HCT116 (cell line): ENCODE results near the gene LRRC47. TPM values are rescaled to one million over a fixed set of nuclear protein-coding genes. Genes with fewer than 3 reads are reported as not detected.

Experiments used
- ATAC-seq: fragments of 200-7000 bp; cut with Tn5 transposase; 2 replicates; pipeline ENCODE4 v1.9.1; 2020; ENCODE audit warnings: mild to moderate bottlenecking, moderate library complexity
- BruUV-seq: library from RNA; stranded (reverse); fragments of 400-500 nt; replicated peaks from 2 replicates; lab custom pipeline; 2021; lab: Mats Ljungman, UMichigan
- CTCF ChIA-PET: fragments of 300-600 bp; sonication (Branson Sonifier 250); formaldehyde crosslinking; loops from one replicate; lab custom pipeline; 2021; ENCODE audit warnings: antibody characterized with exemption; lab: Charles Lee
- POLR2A ChIA-PET: fragments of 300-600, 350-600 bp; sonication (Branson Sonifier 250); formaldehyde crosslinking; loops from one replicate; lab custom pipeline; 2021; ENCODE audit warnings: antibody characterized with exemption; lab: Charles Lee
- RAD21 ChIA-PET, 2 experiments: fragments of 300-600 bp; sonication (Branson Sonifier 250); formaldehyde crosslinking; loops; one replicate each; lab custom pipeline; 2023; ENCODE audit warnings: low total read pairs in 2 of 2; ENCODE audit not compliant: uncharacterized antibody in 2 of 2, unreplicated experiment in 2 of 2, low non-redundant PET in 1 of 2; lab: Charles Lee
- DNase-seq: peaks from one replicate; pipeline ENCODE4 v3.0.0-alpha.2; 2010; ENCODE audit warnings: low read depth, low spot score
- H2AFZ ChIP-seq: fragments of 200-600 bp; shearing (Covaris generic), sonication (generic); 2 replicates; pipeline ENCODE4 v1.6.1; 2017; ENCODE audit warnings: low read depth, mixed run types, mixed read lengths, antibody characterized with exemption, low read length; ENCODE audit not compliant: poor library complexity, severe bottlenecking
- H3K27ac ChIP-seq: 2 replicates; pipeline ENCODE4 v1.5.1; 2012; ENCODE audit warnings: low read depth, low read length
- H3K27me3 ChIP-seq: fragments of 200-600 bp; sonication (generic); 2 replicates; pipeline ENCODE4 v1.6.1; 2016; ENCODE audit warnings: mixed run types, low read length, mixed read lengths; ENCODE audit not compliant: insufficient read depth
- H3K36me3 ChIP-seq, 2 experiments: fragments of 200-500 bp in 1 of 2; fragments of 200-600 bp in 1 of 2; sonication (Bioruptor generic) in 1 of 2; sonication (generic) in 1 of 2; 2 replicates each; pipeline versions ENCODE4 v1.5.1 to v1.6.1; 2014 to 2016; ENCODE audit warnings: low read length in 2 of 2, inconsistent platforms in 1 of 2, mixed read lengths in 1 of 2, mixed run types in 1 of 2; ENCODE audit not compliant: insufficient read depth in 2 of 2, control insufficient read depth in 1 of 2
- H3K4me1 ChIP-seq, 2 experiments: fragments of 200-600 bp in 1 of 2; sonication (generic) in 1 of 2; 2 replicates each; pipeline versions ENCODE4 v1.5.1 to v1.6.1; 2012 to 2017; ENCODE audit warnings: low read length in 2 of 2, inconsistent platforms in 1 of 2, mild to moderate bottlenecking in 1 of 2, mixed read lengths in 1 of 2, mixed run types in 1 of 2, moderate library complexity in 1 of 2; ENCODE audit not compliant: insufficient read depth in 2 of 2, control insufficient read depth in 1 of 2
- H3K4me2 ChIP-seq: fragments of 200-600 bp; sonication (generic); 2 replicates; pipeline ENCODE4 v1.6.1; 2017; ENCODE audit warnings: mixed run types, low read length, mixed read lengths
- H3K4me3 ChIP-seq, 2 experiments: fragments of 200-600 bp in 1 of 2; sonication (generic) in 1 of 2; replicated peaks in 1 of 2; 2 replicates each; pipeline ENCODE4 v1.5.1; 2011 to 2016; ENCODE audit warnings: low read length in 2 of 2, control low read depth in 1 of 2, low read depth in 1 of 2, mild to moderate bottlenecking in 1 of 2, mixed read lengths in 1 of 2, mixed run types in 1 of 2
- H3K79me2 ChIP-seq: fragments of 200-600 bp; sonication (generic); 2 replicates; pipeline ENCODE4 v1.6.1; 2017; ENCODE audit warnings: mild to moderate bottlenecking, mixed run types, low read length, moderate library complexity, mixed read lengths; ENCODE audit not compliant: insufficient read depth
- H3K9ac ChIP-seq: fragments of 200-600 bp; sonication (generic); 2 replicates; pipeline ENCODE4 v1.6.1; 2016; ENCODE audit warnings: low read length, mixed read lengths
- H3K9me2 ChIP-seq: fragments of 200-600 bp; sonication (generic), shearing (Covaris generic); 2 replicates; pipeline ENCODE4 v1.6.1; 2017; ENCODE audit warnings: mixed run types, mild to moderate bottlenecking, moderate library complexity; ENCODE audit not compliant: insufficient read depth
- H3K9me3 ChIP-seq, 2 experiments: fragments of 200-500 bp in 1 of 2; fragments of 200-600 bp in 1 of 2; sonication (Bioruptor generic) in 1 of 2; sonication (generic) in 1 of 2; 2 replicates each; pipeline ENCODE4 v1.6.1; 2014 to 2017; ENCODE audit warnings: low read length in 2 of 2, mixed read lengths in 2 of 2, inconsistent platforms in 1 of 2, low read depth in 1 of 2, mild to moderate bottlenecking in 1 of 2, mixed run types in 1 of 2, moderate library complexity in 1 of 2; ENCODE audit not compliant: control insufficient read depth in 1 of 2, insufficient read depth in 1 of 2
- H4K20me1 ChIP-seq: fragments of 200-600 bp; sonication (generic), shearing (Covaris generic); 2 replicates; pipeline ENCODE4 v1.6.1; 2017; ENCODE audit warnings: mixed run types, mild to moderate bottlenecking, moderate library complexity; ENCODE audit not compliant: insufficient read depth
- ATF3 ChIP-seq: IDR thresholded peaks from 2 replicates; pipeline ENCODE4 v1.6.1; 2012
- CBX3 ChIP-seq: IDR thresholded peaks from 2 replicates; pipeline ENCODE4 v1.6.1; 2012; ENCODE audit warnings: low read depth
- CEBPB ChIP-seq: IDR thresholded peaks from 2 replicates; pipeline ENCODE4 v1.6.1; 2012; ENCODE audit warnings: low read depth
- EGR1 ChIP-seq: IDR thresholded peaks from 2 replicates; pipeline ENCODE4 v1.6.1; 2012; ENCODE audit warnings: low read depth
- ELF1 ChIP-seq: IDR thresholded peaks from 2 replicates; pipeline ENCODE4 v1.6.1; 2012; ENCODE audit warnings: low read depth, borderline replicate concordance
- EZH2phosphoT487 ChIP-seq: fragments of 200-600 bp; IDR thresholded peaks from 2 replicates; pipeline ENCODE4 v1.6.1; 2018; ENCODE audit warnings: antibody characterized with exemption, borderline replicate concordance
- JUND ChIP-seq: IDR thresholded peaks from 2 replicates; pipeline ENCODE4 v1.6.1; 2012
- POLR2A ChIP-seq: IDR thresholded peaks from 2 replicates; pipeline ENCODE4 v1.7.0; 2011; ENCODE audit warnings: borderline replicate concordance; ENCODE audit not compliant: insufficient read depth, insufficient read length; ENCODE audit errors: extremely low read depth
- POLR2AphosphoS5 ChIP-seq: IDR thresholded peaks from 2 replicates; pipeline ENCODE4 v1.6.1; 2011; ENCODE audit warnings: mild to moderate bottlenecking, low read depth, low read length, moderate library complexity
- RAD21 ChIP-seq: IDR thresholded peaks from 2 replicates; pipeline ENCODE4 v1.6.1; 2012; ENCODE audit warnings: low read depth, mild to moderate bottlenecking
- SIN3A ChIP-seq: IDR thresholded peaks from 2 replicates; pipeline ENCODE4 v1.6.1; 2012; ENCODE audit warnings: low read depth
- SP1 ChIP-seq: IDR thresholded peaks from 2 replicates; pipeline ENCODE4 v1.6.1; 2012; ENCODE audit warnings: low read depth
- SRF ChIP-seq: IDR thresholded peaks from 2 replicates; pipeline ENCODE4 v1.6.1; 2012; ENCODE audit warnings: low read depth
- TCF7L2 ChIP-seq: IDR thresholded peaks from 2 replicates; pipeline ENCODE4 v1.7.0; 2011; ENCODE audit warnings: borderline replicate concordance, inconsistent platforms; ENCODE audit not compliant: insufficient read depth, insufficient read length; ENCODE audit errors: extremely low read depth
- YY1 ChIP-seq: IDR thresholded peaks from 2 replicates; pipeline ENCODE4 v1.6.1; 2011; ENCODE audit warnings: low read length, low read depth, moderate library complexity, mild to moderate bottlenecking; ENCODE audit not compliant: insufficient replicate concordance; ENCODE audit errors: extremely low read depth
- ZBTB33 ChIP-seq: IDR thresholded peaks from 2 replicates; pipeline ENCODE4 v1.6.1; 2011; ENCODE audit warnings: mild to moderate bottlenecking, low read length, moderate library complexity; ENCODE audit not compliant: insufficient replicate concordance; ENCODE audit errors: extremely low read depth
- ZFX ChIP-seq: fragments of 450-650 bp; IDR thresholded peaks from 2 replicates; pipeline ENCODE4 v1.6.1; 2017
- ZNF274 ChIP-seq: fragments of 200-500 bp; sonication (Bioruptor generic); IDR thresholded peaks from 2 replicates; pipeline ENCODE4 v1.6.1; 2014; ENCODE audit warnings: mild to moderate bottlenecking, low read depth, low read length, inconsistent platforms
- intact Hi-C: fragments of 100-400 bp; cut with micrococcal nuclease; formaldehyde crosslinking; loops from 2 replicates; pipeline ENCODE4 v1.10.0; 2022
- total RNA-seq: library from RNA; stranded (reverse); gene quantifications from one replicate; pipeline ENCODE4 v1.2.1, GENCODE V29; 2021; ENCODE audit not compliant: unreplicated experiment
- TF ChIP-seq, protein P1 (sequence below): IDR thresholded peaks from 2 replicates; pipeline ENCODE4 v1.6.1; 2012
- TF ChIP-seq, protein P2 (sequence below), 3 experiments: fragments of 200-600 bp in 1 of 3; sonication (generic) in 1 of 3; IDR thresholded peaks in 2 of 3; conservative IDR thresholded peaks in 1 of 3; 2 replicates each; pipeline ENCODE4 v1.5.1; 2012 to 2017; ENCODE audit warnings: low read depth in 2 of 3, low read length in 2 of 3, antibody characterized with exemption in 1 of 3, borderline replicate concordance in 1 of 3, control low read depth in 1 of 3, mild to moderate bottlenecking in 1 of 3, mixed read lengths in 1 of 3, mixed run types in 1 of 3, moderate library complexity in 1 of 3; ENCODE audit not compliant: insufficient read depth in 1 of 3

The LRRC47 gene
- total RNA-seq, 1 experiment from 2014 or later = 48.0 TPM

DNA sequence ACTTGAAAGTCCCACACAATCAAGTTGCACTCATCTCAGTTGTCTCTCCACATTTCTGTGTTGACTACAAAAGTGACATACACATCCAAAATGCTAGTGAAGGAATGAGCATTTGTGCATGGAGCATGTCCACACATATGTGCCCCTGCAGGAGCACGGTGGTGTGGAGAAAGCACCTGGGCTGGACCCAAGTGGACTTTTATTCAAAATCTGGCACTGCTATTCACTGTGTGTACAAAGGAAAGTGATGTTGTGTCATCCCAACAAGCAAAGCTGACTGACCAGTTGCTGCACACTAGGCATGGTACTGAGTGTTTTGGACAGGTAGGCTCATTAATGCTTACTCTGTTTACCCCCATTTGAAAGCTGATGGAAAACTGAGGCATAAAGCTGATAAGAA lies 41.4 kb upstream of the LRRC47 start:
- TF ChIP-seq CBX3 = no peak
- TF ChIP-seq ELF1 = no peak
- TF ChIP-seq POLR2AphosphoS5 = no peak
- no peak for TF ChIP-seq JUND
- TF ChIP-seq, protein P1, sequence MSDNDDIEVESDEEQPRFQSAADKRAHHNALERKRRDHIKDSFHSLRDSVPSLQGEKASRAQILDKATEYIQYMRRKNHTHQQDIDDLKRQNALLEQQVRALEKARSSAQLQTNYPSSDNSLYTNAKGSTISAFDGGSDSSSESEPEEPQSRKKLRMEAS = no peak
- no peak for TF ChIP-seq EGR1
- TF ChIP-seq SP1 = no peak
- no peak for TF ChIP-seq EZH2phosphoT487
- TF ChIP-seq ZFX = no peak
- no peak for TF ChIP-seq RAD21
- no peak for TF ChIP-seq SRF
- no peak for TF ChIP-seq POLR2A
- no peak for TF ChIP-seq CEBPB
- no peak for TF ChIP-seq SIN3A
- no peak for TF ChIP-seq ZBTB33
- no peak for TF ChIP-seq ATF3
- TF ChIP-seq, protein P2, sequence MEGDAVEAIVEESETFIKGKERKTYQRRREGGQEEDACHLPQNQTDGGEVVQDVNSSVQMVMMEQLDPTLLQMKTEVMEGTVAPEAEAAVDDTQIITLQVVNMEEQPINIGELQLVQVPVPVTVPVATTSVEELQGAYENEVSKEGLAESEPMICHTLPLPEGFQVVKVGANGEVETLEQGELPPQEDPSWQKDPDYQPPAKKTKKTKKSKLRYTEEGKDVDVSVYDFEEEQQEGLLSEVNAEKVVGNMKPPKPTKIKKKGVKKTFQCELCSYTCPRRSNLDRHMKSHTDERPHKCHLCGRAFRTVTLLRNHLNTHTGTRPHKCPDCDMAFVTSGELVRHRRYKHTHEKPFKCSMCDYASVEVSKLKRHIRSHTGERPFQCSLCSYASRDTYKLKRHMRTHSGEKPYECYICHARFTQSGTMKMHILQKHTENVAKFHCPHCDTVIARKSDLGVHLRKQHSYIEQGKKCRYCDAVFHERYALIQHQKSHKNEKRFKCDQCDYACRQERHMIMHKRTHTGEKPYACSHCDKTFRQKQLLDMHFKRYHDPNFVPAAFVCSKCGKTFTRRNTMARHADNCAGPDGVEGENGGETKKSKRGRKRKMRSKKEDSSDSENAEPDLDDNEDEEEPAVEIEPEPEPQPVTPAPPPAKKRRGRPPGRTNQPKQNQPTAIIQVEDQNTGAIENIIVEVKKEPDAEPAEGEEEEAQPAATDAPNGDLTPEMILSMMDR (IDR thresholded peaks at IDR 0.05 in 2 of 3, conservative IDR thresholded peaks at IDR 0.05 in 1 of 3; ENCODE audit: borderline replicate concordance in 1 of 3, insufficient read depth in 1 of 3, low read depth in 2 of 3, low read length in 2 of 3) = no peak
- TF ChIP-seq YY1 = no peak
- no peak for TF ChIP-seq ZNF274
- TF ChIP-seq TCF7L2 = no peak
- DNase-seq (no peak), ATAC-seq (no peak)
- no peaks in the 10 kb centered on the region for H3K9me2 ChIP-seq
- H3K36me3 ChIP-seq = peaks cover 5 to 7% of the 10 kb centered on the region in 2 experiments; a peak in 3 of 4 replicates
- no TSS peak for BruUV-seq
- H2AFZ ChIP-seq = no peak overlapping the region
- H3K9ac ChIP-seq = no peak overlapping the region
- no peaks in the 10 kb centered on the region for H3K9me3 ChIP-seq
- no peaks in the 10 kb centered on the region for H3K79me2 ChIP-seq
- ChIA-PET CTCF (no interaction called here), RAD21 (no interaction called here), POLR2A (no interaction called here)
- no peaks in the 10 kb centered on the region for H3K4me1 ChIP-seq
- no peak overlapping the region for H3K4me3 ChIP-seq
- no peaks in the 10 kb centered on the region for H4K20me1 ChIP-seq
- no peak overlapping the region for H3K4me2 ChIP-seq
- intact Hi-C loops = no loop called here
- no peak overlapping the region for H3K27ac ChIP-seq
- no peaks in the 10 kb centered on the region for H3K27me3 ChIP-seq
